Neutrophil (primary cell): Measurements from ENCODE around the gene TNS3.

ENCODE experiments used
- H3K27ac ChIP-seq: fragments of 200-600 bp; sonication (generic); 2 replicates; pipeline ENCODE4 v1.5.1; 2016; ENCODE audit warnings: mild to moderate bottlenecking, moderate library complexity
- H3K27me3 ChIP-seq: fragments of 200-600 bp; sonication (generic); 2 replicates; pipeline ENCODE4 v1.6.0; 2016; ENCODE audit warnings: mild to moderate bottlenecking
- H3K36me3 ChIP-seq: fragments of 200-600 bp; sonication (generic); 2 replicates; pipeline ENCODE4 v1.5.1; 2017
- H3K4me1 ChIP-seq, 2 experiments: fragments of 200-600 bp in 1 of 2; sonication (generic) in 1 of 2; 1 replicate in 1 of 2; 2 replicates in 1 of 2; pipeline versions ENCODE4 v1.5.1 to v1.6.1; 2013 to 2016; ENCODE audit warnings: low read depth in 1 of 2, low read length in 1 of 2, mild to moderate bottlenecking in 1 of 2, moderate library complexity in 1 of 2; ENCODE audit not compliant: control insufficient read depth in 1 of 2, insufficient read depth in 1 of 2
- H3K4me3 ChIP-seq, 2 experiments: fragments of 200-600 bp in 1 of 2; sonication (generic) in 1 of 2; 1 replicate in 1 of 2; 2 replicates in 1 of 2; pipeline ENCODE4 v1.5.1; 2013 to 2016; ENCODE audit warnings: low read depth in 1 of 2, low read length in 1 of 2, mild to moderate bottlenecking in 1 of 2, moderate library complexity in 1 of 2
- H3K9me3 ChIP-seq: fragments of 200-600 bp; sonication (generic); 2 replicates; pipeline ENCODE4 v1.5.1; 2016
- CTCF ChIP-seq: fragments of 200-600 bp; sonication (generic); IDR thresholded peaks from 2 replicates; pipeline ENCODE4 v1.5.1; 2016; ENCODE audit warnings: antibody characterized with exemption

Gene TNS3

GRCh38 chr7:47416492-47417480, 165.1 kb downstream of the TNS3 start:
- no peak for TF ChIP-seq CTCF
- no peaks in the 10 kb centered on the region for H3K9me3 ChIP-seq
- H3K4me3 ChIP-seq: no peak overlapping the region
- H3K27me3 ChIP-seq: no peaks in the 10 kb centered on the region
- H3K27ac ChIP-seq: no peak overlapping the region
- no peaks in the 10 kb centered on the region for H3K4me1 ChIP-seq
- H3K36me3 ChIP-seq: no peaks in the 10 kb centered on the region

GRCh38 chr7:47415318-47416212, 166.3 kb downstream of the TNS3 start:
- H3K27me3 ChIP-seq: no peaks in the 10 kb centered on the region
- no peak overlapping the region for H3K4me3 ChIP-seq
- H3K36me3 ChIP-seq: no peaks in the 10 kb centered on the region
- H3K27ac ChIP-seq: no peak overlapping the region
- no peaks in the 10 kb centered on the region for H3K4me1 ChIP-seq
- no peaks in the 10 kb centered on the region for H3K9me3 ChIP-seq
- no peak for TF ChIP-seq CTCF

GRCh38 chr7:47414342-47415317, 167.3 kb downstream of the TNS3 start:
- H3K36me3 ChIP-seq: no peaks in the 10 kb centered on the region
- H3K4me3 ChIP-seq: no peak overlapping the region
- H3K27ac ChIP-seq: no peak overlapping the region
- no peak for TF ChIP-seq CTCF
- H3K27me3 ChIP-seq: no peaks in the 10 kb centered on the region
- H3K9me3 ChIP-seq: no peaks in the 10 kb centered on the region
- H3K4me1 ChIP-seq: no peaks in the 10 kb centered on the region

- no peaks in the 10 kb centered on the region for H3K4me1 ChIP-seq
- no peaks in the 10 kb centered on the region for H3K36me3 ChIP-seq
- no peak overlapping the region for H3K27ac ChIP-seq
- H3K4me3 ChIP-seq: no peak overlapping the region
- H3K9me3 ChIP-seq: no peaks in the 10 kb centered on the region
- no peak for TF ChIP-seq CTCF
- H3K27me3 ChIP-seq: no peaks in the 10 kb centered on the region
Measured at GRCh38 chr7:47413526-47414341, 168.2 kb downstream of the TNS3 start.
